DOHH2 (cell line): Measurements from ENCODE around the gene CAMK1G.

ENCODE experiments used
- H3F3A ChIP-seq: fragments of 200-600 bp; sonication (generic), shearing (Covaris generic); 2 replicates; pipeline ENCODE4 v1.6.0; 2016; ENCODE audit warnings: antibody characterized with exemption, mild to moderate bottlenecking; ENCODE audit not compliant: control insufficient read depth, insufficient read depth
- H3K27ac ChIP-seq: fragments of 200-600 bp; sonication (generic); 2 replicates; pipeline ENCODE4 v1.5.1; 2014; ENCODE audit warnings: low read depth, mild to moderate bottlenecking, low read length, moderate library complexity
- H3K27me3 ChIP-seq: fragments of 200-600 bp; sonication (generic); 2 replicates; pipeline ENCODE4 v1.6.1; 2014; ENCODE audit warnings: mild to moderate bottlenecking, low read length, mixed read lengths; ENCODE audit not compliant: control insufficient read depth
- H3K36me3 ChIP-seq: fragments of 200-600 bp; sonication (generic); 2 replicates; pipeline ENCODE4 v1.6.1; 2014; ENCODE audit warnings: mild to moderate bottlenecking, low read length, moderate library complexity, mixed read lengths; ENCODE audit not compliant: control insufficient read depth
- H3K4me1 ChIP-seq: fragments of 200-600 bp; sonication (generic); 2 replicates; pipeline ENCODE4 v1.6.1; 2014; ENCODE audit warnings: mild to moderate bottlenecking, low read length, mixed read lengths; ENCODE audit not compliant: control insufficient read depth
- H3K4me2 ChIP-seq: fragments of 200-600 bp; sonication (generic); 2 replicates; pipeline ENCODE4 v1.6.0; 2014; ENCODE audit warnings: mild to moderate bottlenecking, low read length, moderate library complexity
- H3K4me3 ChIP-seq: fragments of 200-600 bp; sonication (generic); 2 replicates; pipeline ENCODE4 v1.5.1; 2014; ENCODE audit warnings: mild to moderate bottlenecking, low read length, mixed read lengths
- H3K79me2 ChIP-seq: fragments of 200-600 bp; sonication (generic); 2 replicates; pipeline ENCODE4 v1.6.1; 2014; ENCODE audit warnings: mild to moderate bottlenecking, low read length, mixed read lengths; ENCODE audit not compliant: control insufficient read depth
- H3K9me2 ChIP-seq: fragments of 200-600 bp; sonication (generic); replicated peaks from 2 replicates; pipeline ENCODE4 v1.6.1; 2014; ENCODE audit warnings: mild to moderate bottlenecking, low read length, mixed read lengths; ENCODE audit not compliant: control insufficient read depth
- H3K9me3 ChIP-seq: fragments of 200-600 bp; sonication (generic); 2 replicates; pipeline ENCODE4 v1.6.1; 2014; ENCODE audit warnings: antibody characterized with exemption, low read length, mixed read lengths; ENCODE audit not compliant: control insufficient read depth, insufficient read depth
- H4K20me1 ChIP-seq: fragments of 200-600 bp; sonication (generic); 2 replicates; pipeline ENCODE4 v1.6.0; 2014; ENCODE audit warnings: low read depth, mild to moderate bottlenecking, antibody characterized with exemption, low read length, moderate library complexity; ENCODE audit not compliant: control insufficient read depth, insufficient read depth
- EZH2phosphoT487 ChIP-seq: fragments of 200-600 bp; sonication (generic); IDR thresholded peaks from 2 replicates; pipeline ENCODE4 v1.6.1; 2017; ENCODE audit warnings: borderline replicate concordance, mild to moderate bottlenecking, antibody characterized with exemption, low read length, moderate library complexity, mixed read lengths
- TF ChIP-seq, protein P1 (sequence below): fragments of 200-600 bp; sonication (generic); IDR thresholded peaks from one replicate; pipeline ENCODE4 v1.5.1; 2014; ENCODE audit warnings: antibody characterized with exemption, mild to moderate bottlenecking, low read depth, low read length; ENCODE audit not compliant: poor library complexity, severe bottlenecking

CAMK1G gene

DNA sequence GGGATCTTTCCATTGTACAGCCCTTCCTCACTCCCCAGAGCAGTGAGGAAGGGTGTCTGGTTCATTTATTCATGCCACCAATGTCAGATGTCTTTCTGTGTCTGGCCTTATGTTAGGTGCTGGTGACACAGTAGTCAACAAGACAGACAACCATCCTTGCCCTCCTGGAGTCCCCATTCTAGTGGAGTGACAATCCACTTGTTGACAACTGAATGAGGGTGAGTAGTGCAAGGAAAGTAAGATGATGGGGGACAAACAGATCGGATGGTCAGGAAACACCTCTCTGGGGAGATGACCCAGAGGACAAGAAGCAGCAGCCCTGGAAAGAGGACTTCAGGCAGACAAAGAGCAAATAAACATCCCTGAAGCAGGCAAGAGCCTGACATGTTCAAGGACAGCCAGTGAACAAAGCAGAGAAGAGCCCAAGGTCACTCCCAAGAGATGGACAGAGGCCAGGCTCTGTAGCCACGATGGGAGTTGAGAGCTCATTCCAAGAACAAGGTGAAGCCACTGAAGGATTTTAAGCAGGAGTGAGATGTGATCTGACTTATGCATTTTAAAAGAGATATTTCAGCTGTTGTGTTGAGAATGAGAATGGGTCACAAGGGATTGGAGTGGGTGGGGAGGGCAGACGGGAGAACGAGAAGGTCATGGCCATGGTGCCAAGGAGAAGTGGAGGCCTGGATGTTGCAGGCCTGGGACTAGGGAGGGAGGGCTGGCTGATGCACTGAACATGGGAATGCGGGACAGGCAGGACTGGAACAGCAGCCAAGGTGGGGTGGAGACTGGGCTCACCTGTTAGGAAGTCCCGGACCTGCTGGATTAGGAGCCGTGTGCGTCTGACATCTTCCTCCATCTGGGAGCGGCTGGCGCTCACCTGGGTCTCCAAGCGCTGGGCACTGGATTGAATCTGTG lies 38.5 kb downstream of the CAMK1G start:
- Histone ChIP-seq H3K36me3 (no peaks in the 10 kb centered on the region), H3F3A (no peaks in the 10 kb centered on the region), H3K4me1 (no peaks in the 10 kb centered on the region), H3K27me3 (no peaks in the 10 kb centered on the region), H3K79me2 (no peaks in the 10 kb centered on the region), H3K9me2 (no peaks in the 10 kb centered on the region), H3K9me3 (no peaks in the 10 kb centered on the region), H3K4me3 (no peak overlapping the region), H3K4me2 (no peak overlapping the region), H3K27ac (no peak overlapping the region), H4K20me1 (no peaks in the 10 kb centered on the region)
- TF ChIP-seq, protein P1, sequence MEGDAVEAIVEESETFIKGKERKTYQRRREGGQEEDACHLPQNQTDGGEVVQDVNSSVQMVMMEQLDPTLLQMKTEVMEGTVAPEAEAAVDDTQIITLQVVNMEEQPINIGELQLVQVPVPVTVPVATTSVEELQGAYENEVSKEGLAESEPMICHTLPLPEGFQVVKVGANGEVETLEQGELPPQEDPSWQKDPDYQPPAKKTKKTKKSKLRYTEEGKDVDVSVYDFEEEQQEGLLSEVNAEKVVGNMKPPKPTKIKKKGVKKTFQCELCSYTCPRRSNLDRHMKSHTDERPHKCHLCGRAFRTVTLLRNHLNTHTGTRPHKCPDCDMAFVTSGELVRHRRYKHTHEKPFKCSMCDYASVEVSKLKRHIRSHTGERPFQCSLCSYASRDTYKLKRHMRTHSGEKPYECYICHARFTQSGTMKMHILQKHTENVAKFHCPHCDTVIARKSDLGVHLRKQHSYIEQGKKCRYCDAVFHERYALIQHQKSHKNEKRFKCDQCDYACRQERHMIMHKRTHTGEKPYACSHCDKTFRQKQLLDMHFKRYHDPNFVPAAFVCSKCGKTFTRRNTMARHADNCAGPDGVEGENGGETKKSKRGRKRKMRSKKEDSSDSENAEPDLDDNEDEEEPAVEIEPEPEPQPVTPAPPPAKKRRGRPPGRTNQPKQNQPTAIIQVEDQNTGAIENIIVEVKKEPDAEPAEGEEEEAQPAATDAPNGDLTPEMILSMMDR = no peak
- no peak for TF ChIP-seq EZH2phosphoT487

DNA sequence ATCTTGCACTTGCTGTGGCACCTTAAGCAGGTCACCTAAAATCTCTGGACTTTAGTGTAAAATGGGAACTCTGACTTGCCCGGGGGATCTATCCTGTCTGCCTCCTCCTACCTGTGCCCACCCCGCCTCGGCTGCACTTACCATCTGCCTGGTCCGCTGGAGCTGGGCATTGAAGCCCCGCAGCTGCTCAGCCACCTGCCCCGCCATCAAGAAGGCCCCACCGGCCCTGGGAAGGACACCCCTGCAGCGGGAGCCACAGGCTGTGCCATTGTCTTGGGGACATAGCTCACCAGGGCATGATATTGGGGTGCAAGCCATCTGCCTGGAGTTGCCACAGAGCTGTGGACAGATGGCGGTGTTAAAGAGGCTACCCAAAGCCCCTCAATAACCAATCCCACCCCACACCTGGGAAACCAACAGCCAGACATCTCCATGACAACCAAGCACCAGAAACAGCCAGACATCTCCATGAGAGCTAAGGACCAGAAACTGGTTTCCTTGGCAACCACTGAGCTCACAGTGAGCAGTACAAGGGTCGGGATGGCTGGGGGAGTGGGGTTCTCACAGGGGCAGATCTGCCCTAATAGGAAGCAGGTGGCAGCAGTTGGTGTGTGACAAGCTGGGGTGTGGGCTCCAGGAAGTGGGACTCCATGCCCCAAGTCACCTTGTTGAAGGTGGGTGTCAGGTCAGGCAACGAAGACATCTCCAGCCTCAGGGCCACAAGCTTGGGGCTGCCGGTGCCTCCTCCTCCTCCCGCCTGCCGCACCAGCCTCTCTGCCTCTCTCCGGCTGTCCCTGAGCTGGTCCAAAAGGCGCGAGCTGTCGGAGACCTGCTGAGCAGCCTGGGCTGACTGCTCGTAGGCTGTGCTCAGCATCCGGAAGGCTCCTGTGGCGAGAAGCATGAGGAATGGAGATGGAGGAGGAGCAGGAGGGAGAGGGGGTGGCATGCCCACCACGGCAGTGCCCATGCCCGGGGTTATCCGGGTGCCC lies 39.6 kb downstream of the CAMK1G start:
- H3K4me3 ChIP-seq = no peak overlapping the region
- no peaks in the 10 kb centered on the region for H3K36me3 ChIP-seq
- no peak overlapping the region for H3K4me2 ChIP-seq
- no peaks in the 10 kb centered on the region for H3K27me3 ChIP-seq
- no peaks in the 10 kb centered on the region for H3K9me2 ChIP-seq
- no peaks in the 10 kb centered on the region for H3K4me1 ChIP-seq
- H4K20me1 ChIP-seq = no peaks in the 10 kb centered on the region
- H3K27ac ChIP-seq = no peak overlapping the region
- H3F3A ChIP-seq = no peaks in the 10 kb centered on the region
- no peaks in the 10 kb centered on the region for H3K9me3 ChIP-seq
- no peaks in the 10 kb centered on the region for H3K79me2 ChIP-seq
- no peak for TF ChIP-seq EZH2phosphoT487
- TF ChIP-seq, protein P1 = no peak

DNA sequence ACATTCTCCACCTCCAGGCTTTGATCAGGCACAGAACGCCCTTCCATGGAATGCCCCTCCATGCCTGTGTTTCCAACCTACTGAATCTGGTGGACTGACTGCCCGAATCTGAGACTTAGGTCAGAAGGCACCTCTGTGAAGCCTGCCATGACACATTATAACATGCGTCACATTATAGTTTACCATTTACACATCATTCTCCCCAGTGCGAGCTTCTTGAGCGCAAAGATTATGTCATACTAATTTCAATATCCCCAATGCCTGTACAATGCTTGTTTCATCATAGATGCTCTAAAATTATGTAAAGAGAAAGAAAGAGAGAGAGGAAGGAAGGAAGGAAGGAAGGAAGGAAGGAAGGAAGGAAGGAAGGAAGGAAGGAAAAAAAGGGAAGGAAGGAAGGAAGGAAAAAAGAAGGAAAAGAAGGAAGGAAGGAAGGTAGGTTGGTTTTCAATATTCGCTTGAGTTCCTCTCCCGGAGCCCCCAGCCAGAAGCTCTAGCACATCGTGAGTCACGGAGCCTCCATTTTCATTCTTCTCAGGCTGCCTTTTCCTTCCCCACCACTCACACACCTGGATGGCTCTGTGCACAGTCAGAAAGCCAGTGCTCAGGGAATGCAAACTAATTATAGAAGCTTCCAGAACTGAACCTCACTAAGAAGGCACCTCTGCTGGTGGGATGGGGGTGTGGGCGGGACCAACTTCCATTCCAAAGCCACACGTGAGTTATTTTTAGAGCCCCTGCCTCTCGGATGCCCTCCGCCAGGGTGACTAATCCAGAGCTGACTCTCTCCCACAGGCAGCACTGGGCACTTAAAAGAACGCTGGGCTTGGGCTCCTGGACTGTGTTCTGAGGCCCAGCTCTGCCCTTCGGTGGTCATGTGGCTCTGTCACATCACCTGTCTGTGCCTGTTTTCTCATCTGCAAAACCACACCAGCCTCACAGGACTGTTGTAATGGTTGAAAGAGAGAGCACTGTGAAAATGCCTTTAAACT lies 41.3 kb downstream of the CAMK1G start:
- no peak for TF ChIP-seq EZH2phosphoT487
- TF ChIP-seq, protein P1 = no peak
- no peaks in the 10 kb centered on the region for H3K9me3 ChIP-seq
- H3K27me3 ChIP-seq = no peaks in the 10 kb centered on the region
- no peaks in the 10 kb centered on the region for H3K9me2 ChIP-seq
- no peaks in the 10 kb centered on the region for H3K36me3 ChIP-seq
- H3K79me2 ChIP-seq = no peaks in the 10 kb centered on the region
- H3K4me3 ChIP-seq = no peak overlapping the region
- no peaks in the 10 kb centered on the region for H3K4me1 ChIP-seq
- no peak overlapping the region for H3K27ac ChIP-seq
- no peak overlapping the region for H3K4me2 ChIP-seq
- no peaks in the 10 kb centered on the region for H4K20me1 ChIP-seq
- H3F3A ChIP-seq = no peaks in the 10 kb centered on the region
